Prostate gland (tissue), 2 donors: Measurements from ENCODE around the gene EEF1G.

ENCODE experiments used
- POLR2AphosphoS5 ChIP-seq: sonication (generic); formaldehyde crosslinking; IDR thresholded peaks from one replicate; pipeline ENCODE4 v1.6.1; 2017; ENCODE audit warnings: antibody characterized with exemption
- TF ChIP-seq, protein P1 (sequence below), 4 experiments: fragments of 200-600 bp in 2 of 4; fragments of 450-650 bp in 2 of 4; sonication (generic) in 2 of 4; IDR thresholded peaks; 1 replicate in 3 of 4; 2 replicates in 1 of 4; pipeline ENCODE4 v1.5.1; 2016 to 2019; ENCODE audit warnings: antibody characterized with exemption in 4 of 4, mild to moderate bottlenecking in 2 of 4, moderate library complexity in 2 of 4

DNA sequence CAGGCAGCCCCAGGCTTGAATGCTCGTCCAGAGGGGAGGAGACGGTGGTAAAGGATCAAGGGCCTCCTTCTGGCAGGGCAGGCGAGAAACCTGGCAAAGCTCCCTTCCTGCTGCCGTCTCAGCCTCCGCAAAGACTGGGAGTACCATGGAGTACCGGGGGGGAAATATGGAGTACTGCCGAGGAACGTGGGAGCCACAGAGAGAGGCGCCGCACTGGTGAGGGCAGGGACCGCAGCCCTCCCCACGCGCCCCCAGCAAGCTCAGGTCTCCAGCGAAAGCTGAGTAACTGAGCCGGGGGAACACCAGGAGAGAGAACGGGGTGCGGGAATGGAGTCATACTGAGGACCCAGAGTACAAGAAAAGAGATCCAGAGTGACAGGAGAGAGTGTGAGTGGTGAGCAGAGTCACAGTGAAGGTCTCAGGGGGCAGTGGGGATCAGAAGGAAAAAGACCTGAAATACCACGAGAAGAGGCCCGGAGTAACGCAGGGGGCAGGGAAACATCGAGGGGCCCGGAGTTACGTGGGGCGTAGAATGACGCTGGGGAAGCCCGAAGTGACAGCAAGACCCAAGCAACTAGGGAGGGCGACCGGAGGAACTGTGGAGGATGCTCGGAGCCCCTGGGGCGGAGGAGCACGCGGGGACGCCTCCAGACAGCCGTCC lies 38.1 kb upstream of the EEF1G start:
- TF ChIP-seq, protein P1, sequence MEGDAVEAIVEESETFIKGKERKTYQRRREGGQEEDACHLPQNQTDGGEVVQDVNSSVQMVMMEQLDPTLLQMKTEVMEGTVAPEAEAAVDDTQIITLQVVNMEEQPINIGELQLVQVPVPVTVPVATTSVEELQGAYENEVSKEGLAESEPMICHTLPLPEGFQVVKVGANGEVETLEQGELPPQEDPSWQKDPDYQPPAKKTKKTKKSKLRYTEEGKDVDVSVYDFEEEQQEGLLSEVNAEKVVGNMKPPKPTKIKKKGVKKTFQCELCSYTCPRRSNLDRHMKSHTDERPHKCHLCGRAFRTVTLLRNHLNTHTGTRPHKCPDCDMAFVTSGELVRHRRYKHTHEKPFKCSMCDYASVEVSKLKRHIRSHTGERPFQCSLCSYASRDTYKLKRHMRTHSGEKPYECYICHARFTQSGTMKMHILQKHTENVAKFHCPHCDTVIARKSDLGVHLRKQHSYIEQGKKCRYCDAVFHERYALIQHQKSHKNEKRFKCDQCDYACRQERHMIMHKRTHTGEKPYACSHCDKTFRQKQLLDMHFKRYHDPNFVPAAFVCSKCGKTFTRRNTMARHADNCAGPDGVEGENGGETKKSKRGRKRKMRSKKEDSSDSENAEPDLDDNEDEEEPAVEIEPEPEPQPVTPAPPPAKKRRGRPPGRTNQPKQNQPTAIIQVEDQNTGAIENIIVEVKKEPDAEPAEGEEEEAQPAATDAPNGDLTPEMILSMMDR (IDR thresholded peaks at IDR 0.05): peak in 1 of 4 experiments; percentile 8
- no peak for TF ChIP-seq POLR2AphosphoS5
